GM12892 (cell line): Measurements from ENCODE around the gene DIAPH1. TPM values are rescaled to one million over a fixed set of nuclear protein-coding genes. Genes with fewer than 3 reads are reported as not detected.

Experiments
- DNase-seq: peaks from one replicate; pipeline ENCODE4 v3.0.0; 2011; ENCODE audit not compliant: insufficient read length
- FAIRE-seq: peaks from 2 replicates; lab custom pipeline; 2011; peaks lifted over from hg19 to GRCh38; lab: Jason Lieb, UNC
- POLR2A ChIP-seq: IDR thresholded peaks from 2 replicates; pipeline ENCODE4 v1.6.1; 2011; ENCODE audit warnings: low read depth, low read length, control low read depth
- POLR2AphosphoS5 ChIP-seq: IDR thresholded peaks from 2 replicates; pipeline ENCODE4 v1.6.1; 2011; ENCODE audit warnings: low read depth, low read length, control low read depth
- TAF1 ChIP-seq: IDR thresholded peaks from 2 replicates; pipeline ENCODE4 v1.6.1; 2011; ENCODE audit warnings: low read depth, mild to moderate bottlenecking, control low read depth, low read length, borderline replicate concordance
- polyA plus RNA-seq: library from polyadenylated mRNA; unstranded; fragments of >200 nt; gene quantifications from one replicate; pipeline ENCODE4 v1.2.1, GENCODE V29; 2012; ENCODE audit warnings: missing spikeins, inconsistent platforms; ENCODE audit not compliant: missing spikeins

DIAPH1 gene
- 67.3 TPM for polyA plus RNA-seq

- DNase-seq, result peak; percentile 88
- peak; percentile 69 for TF ChIP-seq POLR2AphosphoS5
- TF ChIP-seq POLR2A, result peak; percentile 74; the same call in 1 of the 2 replicates
- TF ChIP-seq TAF1, result no peak
- peak; percentile 99 for FAIRE-seq
Measured at GRCh38 chr5:141618804-141619554, at the start of gene DIAPH1. Gene DIAPH1 (minus strand): TSS chr5:141619000. CDS start chr5:141618914, 86 bp downstream.

DNA sequence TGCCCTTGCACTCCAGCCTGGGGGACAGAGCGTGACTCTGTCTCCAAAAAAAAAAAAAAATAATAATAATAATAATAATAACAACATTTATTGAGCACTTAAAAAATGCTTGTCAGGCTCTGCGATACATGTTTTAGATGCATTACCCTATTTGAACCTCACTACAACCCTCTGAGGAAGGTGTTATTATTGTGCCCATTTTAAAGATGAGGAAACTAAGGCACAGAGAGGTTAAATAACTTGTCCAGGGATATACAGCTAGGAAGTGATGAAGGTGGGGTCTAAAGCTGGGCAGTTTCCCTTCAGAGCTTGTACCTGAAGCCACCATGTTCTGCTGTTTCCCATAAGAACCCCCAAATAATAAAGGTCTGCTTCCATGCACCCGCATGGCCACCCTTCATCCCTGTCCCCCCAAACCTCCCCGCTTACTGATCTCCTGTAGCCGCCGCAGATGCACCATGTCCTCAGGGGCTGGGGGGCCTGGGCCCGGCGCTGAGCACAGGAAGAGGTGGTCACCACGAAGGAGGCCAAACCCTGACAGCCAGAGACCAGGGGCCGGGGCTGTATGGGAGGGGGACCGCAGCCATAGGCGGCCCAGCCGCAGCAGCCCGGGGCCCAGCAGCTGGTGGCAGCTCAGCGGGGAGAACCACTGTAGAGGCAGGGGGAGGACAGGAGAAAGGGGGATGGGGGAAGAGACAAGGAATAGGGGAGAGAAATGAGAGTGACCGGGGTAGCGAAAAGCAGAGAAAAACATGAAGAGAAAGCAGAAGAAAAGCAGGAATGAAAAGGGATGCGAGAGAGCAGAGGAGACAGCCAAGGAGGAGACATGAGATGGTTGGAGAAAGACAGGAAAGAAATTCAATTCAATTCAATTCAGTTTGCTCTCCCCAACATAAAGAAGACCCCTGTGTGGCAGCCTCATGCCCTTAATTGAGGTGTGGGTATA, 47.5 kb upstream of the DIAPH1 start:
- FAIRE-seq, result no peak
- TF ChIP-seq POLR2AphosphoS5 (no peak), POLR2A (no peak), TAF1 (no peak)
- no peak for DNase-seq

DNA sequence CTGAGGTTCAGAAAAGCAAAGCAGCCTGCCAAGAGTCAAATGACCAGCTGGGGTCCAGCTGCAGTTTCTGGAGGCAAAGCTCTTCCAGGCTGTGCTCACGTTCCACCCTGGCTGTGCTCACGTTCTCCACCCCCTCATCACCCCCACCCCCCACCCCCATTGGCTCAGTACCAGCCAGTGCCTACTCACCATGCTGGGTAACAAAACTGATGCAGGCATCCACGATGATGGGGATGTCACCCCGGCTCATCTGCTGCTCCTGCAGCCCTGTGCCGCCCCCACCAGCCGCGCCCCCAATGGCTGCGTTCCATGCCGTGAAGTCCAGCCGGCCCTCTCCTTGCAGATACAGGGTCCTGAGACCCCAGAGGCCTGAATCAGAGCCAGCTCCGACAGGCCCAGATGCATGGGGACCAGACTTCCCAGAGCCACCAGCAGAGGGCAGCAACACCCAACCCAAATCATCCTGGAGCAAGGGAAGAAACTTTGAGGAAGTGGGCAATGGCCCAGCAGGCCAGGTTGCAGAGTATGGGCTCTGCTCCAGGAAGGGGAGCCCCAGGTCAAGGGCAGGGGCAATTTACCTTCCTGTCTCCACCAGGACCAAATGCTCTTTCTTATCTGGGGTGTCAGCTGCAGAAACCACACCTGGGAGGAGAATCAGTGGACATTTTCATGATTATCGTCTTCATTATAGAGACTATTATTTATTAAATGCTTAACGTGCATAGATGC, 46.1 kb upstream of the DIAPH1 start:
- FAIRE-seq (peak; percentile 71), DNase-seq (peak; percentile 77)
- TF ChIP-seq POLR2A, result no peak
- TF ChIP-seq POLR2AphosphoS5, result no peak
- TF ChIP-seq TAF1, result no peak

- DNase-seq (no peak), FAIRE-seq (no peak)
- no peak for TF ChIP-seq POLR2AphosphoS5
Measured at GRCh38 chr5:141663506-141663905, 44.7 kb upstream of the DIAPH1 start.

- no peak for FAIRE-seq
- DNase-seq, result no peak
- TF ChIP-seq TAF1, result no peak
- TF ChIP-seq POLR2A, result no peak
- no peak for TF ChIP-seq POLR2AphosphoS5
Measured at GRCh38 chr5:141662028-141662427, 43.2 kb upstream of the DIAPH1 start.

GRCh38 chr5:141657937-141658545, 39.2 kb upstream of the DIAPH1 start:
- peak; percentile 58 for FAIRE-seq
- TF ChIP-seq TAF1, result no peak
- no peak for TF ChIP-seq POLR2AphosphoS5
- no peak for TF ChIP-seq POLR2A
- DNase-seq, result no peak

DNA sequence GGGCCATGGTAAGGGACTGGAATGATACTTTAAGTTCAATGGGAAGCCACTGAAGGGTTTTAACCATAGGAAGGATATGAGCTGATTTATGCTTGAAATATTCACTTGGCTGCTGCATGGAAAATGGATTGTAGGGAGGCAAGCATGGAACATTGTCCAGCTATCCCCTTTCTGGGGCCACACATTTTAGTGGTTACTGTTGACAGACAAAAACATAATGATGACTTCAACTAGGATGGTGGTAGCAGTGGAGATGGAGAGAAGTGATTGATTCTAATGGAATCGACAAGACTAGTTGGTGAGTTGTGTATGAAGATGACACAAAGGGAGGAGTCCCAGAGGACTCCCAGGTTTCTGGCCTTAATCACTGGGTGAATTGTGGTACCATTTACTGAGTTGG, 38.6 kb upstream of the DIAPH1 start:
- no peak for DNase-seq
- FAIRE-seq, result no peak
- TF ChIP-seq TAF1 (no peak), POLR2A (no peak), POLR2AphosphoS5 (no peak)

- no peak for DNase-seq
- FAIRE-seq, result no peak
- no peak for TF ChIP-seq TAF1
- no peak for TF ChIP-seq POLR2AphosphoS5
- no peak for TF ChIP-seq POLR2A
Measured at GRCh38 chr5:141656396-141656795, 37.6 kb upstream of the DIAPH1 start.

DNA sequence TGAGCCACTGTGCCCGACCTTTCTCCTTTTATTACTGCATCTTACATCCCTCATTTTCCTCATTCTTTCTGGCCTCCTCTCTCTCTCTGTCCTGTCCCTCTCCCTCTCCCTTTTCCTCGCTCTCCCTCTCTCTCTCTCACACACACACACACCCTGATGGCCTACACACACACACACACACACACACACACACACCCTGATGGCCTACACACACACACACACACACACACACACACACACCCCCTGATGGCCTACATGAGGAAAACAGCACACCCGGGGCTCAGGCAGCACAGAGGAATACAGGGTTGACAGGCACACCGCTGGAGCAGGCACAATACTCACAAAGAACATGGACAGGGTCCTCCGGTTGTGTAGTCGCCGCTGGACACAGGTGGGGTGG, 36.2 kb upstream of the DIAPH1 start:
- DNase-seq (no peak), FAIRE-seq (no peak)
- no peak for TF ChIP-seq TAF1
- TF ChIP-seq POLR2A, result no peak

- DNase-seq, result no peak
- no peak for FAIRE-seq
- TF ChIP-seq POLR2AphosphoS5 (no peak), TAF1 (no peak), POLR2A (no peak)
Measured at GRCh38 chr5:141654298-141654697, 35.5 kb upstream of the DIAPH1 start.

GRCh38 chr5:141651728-141652105, 32.9 kb upstream of the DIAPH1 start:
- FAIRE-seq, result peak; percentile 57
- DNase-seq, result no peak
- TF ChIP-seq POLR2A (no peak), TAF1 (no peak), POLR2AphosphoS5 (no peak)
